Hepatic stellate cell (primary cell): ENCODE results near the gene BHLHE23.
A peak's percentile ranks its signal among the peaks of the same experiment; 100 is the strongest.

ENCODE experiments used
- DNase-seq: peaks from one replicate; pipeline ENCODE4 v3.0.0; 2011; ENCODE audit warnings: low spot score

The BHLHE23 gene

DNA sequence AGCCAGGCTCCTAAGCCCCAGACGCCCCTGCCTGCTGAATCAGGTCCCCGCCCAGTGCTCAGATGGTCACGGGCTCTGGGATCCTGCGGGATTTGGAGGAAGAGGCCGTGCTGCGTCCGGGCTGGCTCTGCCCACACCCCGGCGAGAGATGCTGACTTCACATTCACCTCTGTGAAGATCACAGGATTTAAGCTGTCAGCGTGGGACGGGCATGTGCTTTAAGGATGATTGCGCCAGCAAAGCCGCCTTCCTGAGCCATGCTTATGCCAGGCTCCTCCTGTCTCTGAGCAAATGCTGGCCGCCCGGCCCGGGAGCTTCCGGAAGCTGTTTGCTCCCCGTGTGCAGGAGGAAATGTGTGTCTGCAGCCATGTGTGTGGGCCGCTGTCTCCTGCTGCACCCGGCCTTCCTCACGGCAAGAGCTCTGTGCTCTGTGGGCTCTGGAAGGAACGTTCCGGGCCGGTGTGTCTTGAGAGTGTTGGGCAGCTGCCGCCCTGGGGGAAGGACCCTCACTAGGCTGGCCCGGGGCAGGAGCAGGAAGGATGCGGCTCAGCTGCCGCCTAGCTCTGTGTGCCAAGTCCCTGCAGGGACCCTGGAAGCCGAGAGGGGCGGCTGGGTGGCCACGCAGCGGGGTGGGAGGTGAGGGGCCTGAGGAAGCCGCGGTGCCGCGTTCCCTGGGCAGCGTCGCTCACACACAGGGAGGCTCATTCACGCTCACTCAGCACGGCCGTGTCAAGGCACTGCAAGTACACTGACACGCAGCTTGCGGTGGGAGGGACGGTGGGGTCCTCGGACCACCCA, 19.0 kb upstream of the BHLHE23 start:
- peak; percentile 69 for DNase-seq

GRCh38 chr20:63024573-63025392, 18.0 kb upstream of the BHLHE23 start:
- DNase-seq: no peak

GRCh38 chr20:63023936-63024571, 17.3 kb upstream of the BHLHE23 start:
- no peak for DNase-seq

GRCh38 chr20:63023071-63023935, 16.5 kb upstream of the BHLHE23 start:
- DNase-seq: no peak

- no peak for DNase-seq
Observed at GRCh38 chr20:63022501-63022900, 15.7 kb upstream of the BHLHE23 start.

- DNase-seq: no peak
Observed at GRCh38 chr20:63021356-63022321, 14.9 kb upstream of the BHLHE23 start.

GRCh38 chr20:63020681-63021080, 13.9 kb upstream of the BHLHE23 start:
- no peak for DNase-seq

- no peak for DNase-seq
Observed at GRCh38 chr20:63017826-63018411, 11.2 kb upstream of the BHLHE23 start.

DNA sequence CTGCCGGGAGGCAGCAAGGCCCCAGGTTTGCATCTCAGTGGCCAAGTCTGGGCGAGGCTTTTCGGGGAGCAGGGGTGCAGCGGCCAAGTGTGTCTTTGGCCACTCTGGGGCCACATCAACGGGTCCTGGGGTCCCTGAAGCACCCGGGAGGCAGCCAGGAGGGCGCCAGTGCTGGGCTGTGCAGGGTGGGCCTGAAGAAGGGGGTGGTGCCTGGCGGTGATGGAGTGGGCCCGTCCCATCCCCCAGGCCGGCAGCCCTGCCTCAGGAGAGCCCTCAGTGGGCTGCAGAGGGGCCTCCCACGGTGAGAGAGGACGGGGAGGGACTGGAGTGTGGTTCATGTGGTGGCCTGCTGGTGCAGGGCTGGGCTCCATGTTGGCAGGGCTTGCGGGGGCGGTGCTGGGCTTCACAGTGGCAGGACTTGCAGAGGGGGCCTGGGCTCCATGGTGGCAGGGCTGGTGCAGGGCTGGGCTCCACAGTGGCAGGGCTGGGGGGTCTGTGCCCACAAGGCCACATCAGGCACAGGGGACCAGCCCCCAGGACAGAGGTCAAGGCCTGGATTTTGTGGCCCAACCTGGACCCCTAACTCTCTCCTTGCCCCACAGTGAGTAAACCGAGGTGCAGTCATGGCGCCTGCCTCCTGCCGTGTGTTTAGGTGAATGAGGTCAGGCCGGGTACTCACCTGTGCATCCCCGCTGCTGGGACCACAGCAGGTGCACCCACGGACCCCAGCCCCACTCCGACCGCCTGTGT, 10.5 kb upstream of the BHLHE23 start:
- no peak for DNase-seq

- DNase-seq: no peak
Observed at GRCh38 chr20:63016514-63017075, 9.8 kb upstream of the BHLHE23 start.

DNA sequence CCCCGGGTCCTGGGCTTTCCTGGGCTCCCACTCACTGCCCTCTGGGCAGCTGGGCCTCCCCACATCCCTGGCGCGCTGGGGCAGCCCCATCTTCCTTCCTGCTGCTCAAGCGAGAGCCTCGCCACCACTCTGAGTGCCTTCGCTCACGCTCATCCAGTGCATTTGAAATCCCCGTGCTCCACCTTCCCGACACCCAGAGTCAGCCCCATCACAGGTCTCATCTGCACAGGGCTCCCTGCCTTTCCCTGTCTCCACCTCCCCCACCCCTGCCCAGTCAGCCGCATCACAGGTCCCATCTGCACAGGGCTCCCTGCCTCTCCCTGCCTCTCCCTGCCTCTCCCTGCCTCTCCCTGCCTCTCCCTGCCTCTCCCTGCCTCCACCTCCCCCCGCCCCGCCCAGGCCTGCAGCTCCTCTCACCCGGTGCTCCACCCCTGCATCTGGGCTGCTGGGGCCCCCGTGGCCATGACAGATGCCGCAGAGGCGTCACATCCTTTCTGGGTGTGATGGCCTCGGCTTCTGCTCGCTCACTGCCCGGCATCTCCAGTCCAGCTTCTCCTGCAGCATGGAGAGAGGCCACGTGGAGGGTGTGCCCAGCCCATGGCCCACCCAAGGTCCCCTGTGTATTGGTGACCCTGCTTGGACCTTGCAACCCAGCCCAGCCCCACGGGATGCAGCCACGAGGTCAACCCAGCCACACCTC, 9.0 kb upstream of the BHLHE23 start:
- no peak for DNase-seq

- no peak for DNase-seq
Observed at GRCh38 chr20:63015147-63015661, 8.4 kb upstream of the BHLHE23 start.

DNA sequence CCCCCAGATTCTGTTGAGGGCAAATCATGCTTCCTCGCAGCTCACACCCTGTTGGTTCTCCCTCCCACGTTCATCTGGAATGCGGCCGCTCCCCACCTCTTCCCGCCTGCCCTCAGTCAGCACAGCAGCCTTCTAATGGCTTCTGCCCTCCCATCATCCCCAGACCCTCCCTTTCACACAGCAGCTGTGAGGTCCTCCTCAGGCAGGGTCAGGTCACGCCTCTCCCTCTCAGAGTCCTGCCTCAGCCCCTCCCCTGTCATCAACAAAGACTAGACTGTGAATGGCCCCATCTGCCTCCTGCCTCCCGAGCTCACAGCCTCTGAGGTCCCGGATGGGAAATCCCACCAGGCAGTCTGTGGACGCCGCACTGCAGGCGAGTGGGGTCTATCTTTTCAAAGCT, 7.9 kb upstream of the BHLHE23 start:
- DNase-seq: no peak

- no peak for DNase-seq
Observed at GRCh38 chr20:63014287-63014686, 7.5 kb upstream of the BHLHE23 start.

DNA sequence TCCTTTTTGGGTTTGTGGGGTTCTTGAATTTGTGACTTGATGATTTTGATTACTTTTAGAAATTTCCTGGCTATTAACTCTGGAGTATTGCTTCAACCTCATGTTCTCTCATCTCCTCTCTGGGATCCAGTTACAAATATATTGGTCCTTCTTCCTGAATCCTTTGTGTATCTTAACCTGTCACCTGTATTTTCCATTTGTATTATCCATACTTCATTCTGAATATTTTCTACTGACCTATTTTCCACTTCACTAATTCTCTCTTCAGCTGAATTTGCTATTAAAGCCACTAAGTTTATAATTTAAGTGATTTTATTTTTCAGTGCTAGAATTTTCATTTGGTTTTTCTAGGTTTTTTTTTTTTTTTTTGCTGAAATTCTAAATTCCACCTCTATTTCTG, 6.4 kb upstream of the BHLHE23 start:
- DNase-seq: no peak

GRCh38 chr20:63011798-63012197, 5.0 kb upstream of the BHLHE23 start:
- no peak for DNase-seq

DNA sequence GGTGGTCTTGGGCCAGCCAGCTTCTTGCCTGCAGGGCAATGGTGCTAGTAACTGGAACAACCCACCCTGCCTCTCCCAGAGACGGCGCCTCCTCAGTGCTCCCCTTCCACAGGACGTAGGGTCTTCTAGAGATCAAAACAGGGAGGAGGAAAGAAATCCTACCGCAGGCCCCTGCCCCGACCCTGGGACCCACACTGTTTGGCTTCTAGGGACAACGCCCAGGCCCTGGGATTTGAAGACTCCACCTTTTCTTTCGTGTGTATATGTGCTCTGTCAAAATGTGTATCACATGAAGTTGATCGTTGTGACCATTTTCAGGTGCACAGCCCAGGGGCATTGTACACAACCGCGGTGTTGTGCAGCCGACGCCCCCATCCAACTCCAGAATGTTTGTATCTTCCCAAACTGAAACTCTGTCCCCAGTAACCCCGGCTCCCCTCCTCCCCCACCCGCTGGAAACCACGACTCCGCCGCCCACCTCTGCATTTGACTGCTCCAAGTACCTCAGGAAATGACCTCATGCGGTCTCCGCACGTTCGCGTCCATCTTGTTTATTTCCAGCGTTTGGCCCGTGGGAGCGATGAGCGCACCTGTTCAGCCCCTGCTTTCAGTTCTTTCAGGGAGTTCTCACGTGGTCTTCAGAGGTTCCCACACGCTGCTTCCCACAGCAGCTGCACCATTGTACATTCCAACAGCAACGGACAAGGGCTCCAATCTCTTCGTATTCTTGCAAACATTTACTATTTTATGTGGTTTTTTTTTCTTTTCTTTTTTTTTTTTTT, 3.4 kb upstream of the BHLHE23 start:
- DNase-seq: no peak
